ENCODE data around the gene ITGB5. TPM values are rescaled to one million over a fixed set of nuclear protein-coding genes. Genes with fewer than 3 reads are reported as not detected.
A peak's percentile ranks its signal among the peaks of the same experiment; 100 is the strongest.

ITGB5 gene
- total RNA-seq, 1 experiment from 2014 or later = 146 TPM

DNA sequence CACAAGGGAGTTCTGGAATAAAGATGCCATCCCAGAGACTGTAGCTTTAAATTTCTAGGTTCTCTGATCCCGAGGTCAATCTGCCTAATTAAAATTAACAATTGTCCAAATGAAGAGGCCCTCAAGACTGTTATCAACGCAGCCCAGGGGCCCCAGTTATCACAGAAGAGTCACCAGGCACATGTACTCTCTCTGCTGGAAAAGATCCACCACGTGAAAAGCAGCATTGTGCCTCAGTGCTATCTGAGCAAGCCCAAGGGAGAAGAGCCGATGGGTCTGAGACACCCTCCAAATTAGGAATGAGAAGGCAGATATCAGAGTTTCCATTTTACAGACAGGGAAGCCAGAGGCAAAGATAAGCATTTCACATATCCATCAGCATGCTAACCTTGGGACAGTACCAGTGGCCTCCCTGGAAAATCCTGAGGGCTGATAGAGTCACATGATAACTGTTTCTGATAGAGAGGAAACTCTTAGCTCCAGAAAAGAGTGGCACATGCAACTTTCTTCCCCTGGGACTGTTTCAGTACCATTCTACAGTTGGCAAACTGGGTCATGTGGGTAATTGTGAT lies 55.5 kb downstream of the ITGB5 start:
- H3K56ac ChIP-seq (ENCODE audit: insufficient read length, low read depth, low read length) = no peak overlapping the region
- H3K23ac ChIP-seq (ENCODE audit: insufficient read length, low read depth, low read length) = no peak overlapping the region
- no peaks in the 10 kb centered on the region for H3K9me3 Mint-ChIP-seq
- no peak overlapping the region for H2BK120ac ChIP-seq (ENCODE audit: low read depth, low read length, poor library complexity, severe bottlenecking)
- no peak overlapping the region for H3K4me3 Mint-ChIP-seq
- no peak for TF ChIP-seq CTCF (conservative IDR thresholded peaks at IDR 0.05)
- H3T11ph ChIP-seq (ENCODE audit: low read length) = no peak overlapping the region
- no CpG with 5 or more reads among the region's 4 CpGs for WGBS (ENCODE audit: extremely low coverage, insufficient read length, low lambda C conversion rate)
- DNase-seq = no peak
- H3K79me1 ChIP-seq (ENCODE audit: insufficient read depth, low read depth, low read length, poor library complexity, severe bottlenecking) = no peaks in the 10 kb centered on the region
- no peak overlapping the region for H2BK15ac ChIP-seq (ENCODE audit: low read depth, low read length)
- H3K4me1 ChIP-seq (ENCODE audit: insufficient read depth, low read length) = peaks cover 24% of the 10 kb centered on the region
- H3K27ac Mint-ChIP-seq = peak overlapping the region in 2 of 3 experiments; percentile 26 to 46; a peak in 2 of 7 replicates
- H3K23me2 ChIP-seq (ENCODE audit: insufficient read length, low read depth, low read length, poor library complexity, severe bottlenecking) = no peaks in the 10 kb centered on the region
- no peak overlapping the region for H2BK5ac ChIP-seq (ENCODE audit: insufficient read length, low read length)
- no peak overlapping the region for H2AFZ ChIP-seq (ENCODE audit: low read length)
- peaks cover 28 to 48% (median 33%) of the 10 kb centered on the region in 3 experiments for H3K36me3 Mint-ChIP-seq (ENCODE audit: insufficient read depth in 1 of 3, low read depth in 3 of 3)
- no peak overlapping the region for H3K27ac ChIP-seq (ENCODE audit: insufficient read length, low read depth, low read length)
- H3K4me2 ChIP-seq (ENCODE audit: insufficient read depth, insufficient read length, low read length) = no peak overlapping the region
- no peaks in the 10 kb centered on the region for H4K20me1 ChIP-seq (ENCODE audit: control insufficient read depth, insufficient read depth, insufficient read length)
- no peak overlapping the region for H2BK20ac ChIP-seq (ENCODE audit: low read depth, low read length, poor library complexity, severe bottlenecking)
- no peak overlapping the region for H4K5ac ChIP-seq (ENCODE audit: insufficient read length, low read depth, low read length)
- no peak overlapping the region for H3K9ac ChIP-seq (ENCODE audit: extremely low read depth, insufficient read length, low read length)
- H3K27me3 Mint-ChIP-seq (ENCODE audit: low read depth) = no peaks in the 10 kb centered on the region
- H3K14ac ChIP-seq (ENCODE audit: insufficient read depth, low read length) = no peak overlapping the region
- H3K18ac ChIP-seq (ENCODE audit: insufficient read length, low read depth, low read length) = no peak overlapping the region
- H3K79me2 ChIP-seq (ENCODE audit: insufficient read depth, low read length) = peaks cover 4% of the 10 kb centered on the region; the same call in 1 of the 2 replicates
- no peaks in the 10 kb centered on the region for H3K27me3 ChIP-seq (ENCODE audit: insufficient read depth, low read length)
- no peak overlapping the region for H2BK12ac ChIP-seq (ENCODE audit: insufficient read length, low read depth, low read length)
- no peak overlapping the region for H3K4ac ChIP-seq (ENCODE audit: low read depth, low read length)
- H4K91ac ChIP-seq (ENCODE audit: insufficient read length, low read depth, low read length) = no peak overlapping the region
- H3K4me1 Mint-ChIP-seq = peaks cover 60 to 66% of the 10 kb centered on the region in 2 experiments
- no peak overlapping the region for H4K8ac ChIP-seq (replicated peaks; ENCODE audit: insufficient read length, low read depth, low read length)
- H2AK5ac ChIP-seq (ENCODE audit: insufficient read length, low read length) = no peak overlapping the region
- no peaks in the 10 kb centered on the region for H3K9me3 ChIP-seq (ENCODE audit: control insufficient read depth, low read depth, low read length)
